ENCODE results near the gene SLC3A2.

Gene SLC3A2

DNA sequence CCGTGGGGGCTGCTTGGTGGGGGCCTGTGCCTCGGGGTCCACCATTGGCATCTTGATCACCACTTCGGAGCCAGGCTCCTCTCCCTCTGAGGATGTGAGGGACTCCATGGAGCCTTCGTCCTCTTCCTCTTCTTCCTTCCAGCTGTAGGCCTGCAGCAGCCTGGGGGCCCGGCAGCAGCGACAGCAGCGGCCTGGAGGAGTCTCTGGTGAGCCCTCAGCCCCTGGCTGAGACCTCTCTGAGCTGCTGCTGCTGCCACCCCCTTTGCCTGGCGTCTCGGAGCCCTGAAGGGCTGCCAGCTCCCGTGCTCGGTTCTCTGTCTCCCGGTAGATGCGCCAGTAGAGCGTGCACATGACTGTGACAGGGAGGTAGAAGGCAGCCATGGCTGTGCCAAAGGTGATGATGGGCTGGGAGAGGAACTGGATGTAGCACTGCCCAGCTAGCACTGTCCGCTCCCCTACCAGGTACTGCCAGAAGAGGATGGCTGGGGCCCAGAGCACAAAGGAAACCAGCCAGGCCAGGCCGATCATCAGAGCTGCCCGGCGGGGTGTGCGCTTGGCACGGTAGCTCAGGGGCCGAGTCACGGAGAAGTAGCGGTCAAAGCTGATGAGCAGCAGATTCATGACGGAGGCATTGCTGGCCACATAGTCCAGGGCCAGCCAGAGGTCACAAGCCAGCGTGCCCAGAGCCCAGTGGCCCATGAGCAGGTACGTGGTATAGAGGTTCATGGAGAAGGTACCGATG lies 29.6 kb downstream of the SLC3A2 start:
- DNase-seq (ENCODE audit: low read depth), result no peak

DNA sequence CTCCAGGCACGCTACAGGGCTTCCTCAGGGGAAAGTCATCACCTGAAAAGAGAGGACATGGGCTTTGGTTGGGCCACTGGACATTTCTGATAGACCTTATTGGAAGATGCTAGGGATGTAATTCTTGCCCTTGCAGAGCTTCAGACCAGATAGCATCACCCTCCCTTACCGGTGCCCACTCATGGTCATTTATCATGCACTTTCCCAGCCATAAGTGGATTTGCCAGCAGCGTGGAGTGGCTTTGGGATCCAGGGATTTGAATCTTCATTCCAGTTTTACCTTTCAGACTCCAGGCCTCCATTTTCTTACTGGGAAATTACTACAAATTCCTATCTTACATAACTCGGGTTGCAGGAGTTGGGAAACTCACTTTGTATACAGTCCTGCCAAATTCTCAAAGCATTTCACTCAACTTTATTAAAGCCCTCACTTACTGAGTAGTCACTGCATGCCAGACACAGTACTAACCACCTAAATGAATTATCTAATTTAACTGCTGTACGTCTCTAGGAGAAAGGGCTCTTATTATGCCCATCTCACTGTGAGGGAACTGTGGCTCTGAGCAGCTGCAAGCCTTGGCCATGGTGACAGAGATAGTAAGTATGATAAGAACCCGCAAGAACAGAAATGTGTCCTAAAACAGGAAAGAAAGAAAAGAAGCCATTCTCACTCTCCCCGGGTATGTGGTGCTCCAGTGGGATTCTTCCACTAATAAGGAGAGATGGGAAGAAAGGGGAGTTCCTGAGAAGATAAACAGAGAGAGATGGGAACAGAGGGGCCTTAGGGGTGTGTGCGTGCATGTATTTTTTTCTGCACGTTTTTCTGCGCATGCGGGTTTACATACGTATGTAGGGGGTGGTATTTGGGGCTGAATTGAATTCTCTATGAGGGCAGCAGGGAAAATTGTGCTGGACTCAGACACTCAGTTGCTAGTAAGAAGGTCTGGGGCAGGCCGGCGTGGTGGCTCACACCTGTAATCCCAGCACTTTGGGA lies 30.7 kb downstream of the SLC3A2 start:
- DNase-seq (ENCODE audit: low read depth), result no peak

DNA sequence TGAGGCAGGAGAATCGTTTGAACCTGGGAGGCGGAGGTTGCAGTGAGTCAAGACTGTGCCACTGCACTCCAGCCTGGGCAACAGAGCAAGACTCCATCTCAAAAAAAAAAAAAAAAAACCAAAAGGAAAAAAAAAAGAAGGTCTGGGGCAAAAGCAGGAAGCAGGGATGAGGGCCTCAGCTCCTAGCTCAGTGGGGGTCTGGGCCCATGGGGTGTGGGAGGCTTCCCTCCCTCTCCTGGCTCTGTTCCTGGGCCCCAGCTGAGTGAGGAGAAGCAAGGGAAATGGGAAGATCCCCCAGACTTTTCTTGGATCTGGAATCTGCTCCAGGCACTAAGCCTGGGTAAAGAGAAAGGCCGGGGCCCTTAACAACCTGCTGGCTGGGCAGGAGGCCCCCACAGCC lies 31.6 kb downstream of the SLC3A2 start:
- DNase-seq (ENCODE audit: low read depth), result no peak

DNA sequence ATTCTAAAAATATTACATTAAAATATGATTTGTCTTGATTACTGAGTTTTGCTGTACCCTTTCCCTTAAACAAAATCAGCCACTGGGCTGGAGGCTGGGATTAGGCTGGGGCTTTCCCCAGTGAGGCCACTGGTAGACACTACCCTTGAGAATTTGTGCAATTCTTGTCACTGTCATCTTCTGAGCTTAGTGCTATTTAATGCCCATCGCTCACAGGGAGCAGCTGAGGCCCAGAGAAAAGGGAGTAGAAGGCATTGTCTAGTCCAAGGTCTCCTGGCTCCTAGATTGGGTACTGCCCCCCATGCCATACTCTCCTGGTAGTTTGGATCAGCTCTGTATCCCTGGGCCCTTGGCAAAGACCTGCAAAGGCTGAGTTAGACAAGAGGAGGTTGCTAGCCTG lies 33.7 kb downstream of the SLC3A2 start:
- no peak for DNase-seq (ENCODE audit: low read depth)

DNA sequence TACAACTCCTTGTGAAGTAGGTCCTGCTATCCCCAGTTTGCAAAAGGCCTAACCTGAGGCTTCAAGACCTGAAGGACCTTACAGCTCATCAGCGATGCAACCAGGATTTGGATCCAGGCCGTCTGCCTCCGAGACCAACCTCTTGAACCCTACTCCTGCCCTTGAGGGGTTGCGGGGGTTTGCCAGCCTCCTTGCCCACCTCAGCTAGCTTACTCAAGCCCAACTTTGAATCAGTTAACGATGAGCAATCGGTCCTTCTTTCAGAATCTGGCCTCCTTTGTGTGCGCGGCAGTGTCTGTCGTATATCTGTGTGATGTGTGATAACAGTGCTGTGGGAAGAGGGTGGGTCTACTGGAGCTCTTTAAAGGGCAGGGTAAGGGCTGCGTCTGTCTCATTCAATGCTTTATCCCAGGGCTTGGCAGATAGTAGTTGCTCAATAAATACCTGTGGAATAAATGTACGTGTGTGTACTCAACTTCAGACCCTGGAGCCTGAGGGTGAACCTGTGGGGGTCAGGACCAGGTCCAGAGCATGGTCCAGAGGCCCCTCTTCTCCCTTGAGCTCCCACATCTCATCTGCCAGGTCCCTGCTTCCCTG lies 37.3 kb downstream of the SLC3A2 start:
- DNase-seq (ENCODE audit: low read depth), result no peak

DNA sequence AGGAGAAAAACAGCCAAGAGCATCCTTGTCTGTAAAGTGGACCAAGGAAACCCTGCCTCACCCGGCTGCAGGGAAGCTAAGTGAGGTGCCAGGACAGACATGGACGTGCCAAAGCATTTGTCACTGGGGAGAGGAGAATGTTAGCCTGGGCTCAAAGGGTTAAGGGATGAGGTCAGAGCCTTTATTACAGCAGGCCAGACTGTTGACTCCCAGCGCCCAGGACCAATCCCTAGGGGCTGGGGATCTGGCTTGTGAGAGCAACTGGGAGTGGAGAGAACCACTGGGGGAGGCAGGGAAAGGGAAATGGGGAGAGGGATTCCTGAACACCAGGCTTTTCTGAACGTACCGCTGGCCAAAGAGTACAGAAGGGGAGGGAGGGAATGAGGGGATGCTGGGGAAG lies 37.8 kb downstream of the SLC3A2 start:
- no peak for DNase-seq (ENCODE audit: low read depth)

DNA sequence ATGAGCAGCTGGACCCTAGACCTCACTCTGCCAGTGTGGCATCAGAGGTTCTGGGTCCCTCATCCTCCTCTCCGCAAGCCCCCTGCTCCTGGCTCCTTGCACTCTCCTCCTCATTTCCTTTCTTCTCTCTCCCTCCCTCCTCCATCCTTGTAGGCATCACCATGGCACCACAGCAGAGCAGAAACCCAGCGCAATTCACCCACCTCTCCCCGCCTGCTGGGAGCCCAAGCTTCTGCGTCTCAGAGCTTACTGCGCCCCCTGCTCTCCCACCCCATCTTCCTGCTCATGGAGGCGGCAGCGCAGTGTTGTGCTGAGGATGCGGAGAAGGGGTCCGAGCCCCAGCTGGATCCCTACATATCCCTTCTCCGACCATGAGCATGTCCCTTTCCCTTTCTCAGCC lies 38.8 kb downstream of the SLC3A2 start:
- no peak for DNase-seq (ENCODE audit: low read depth)

DNA sequence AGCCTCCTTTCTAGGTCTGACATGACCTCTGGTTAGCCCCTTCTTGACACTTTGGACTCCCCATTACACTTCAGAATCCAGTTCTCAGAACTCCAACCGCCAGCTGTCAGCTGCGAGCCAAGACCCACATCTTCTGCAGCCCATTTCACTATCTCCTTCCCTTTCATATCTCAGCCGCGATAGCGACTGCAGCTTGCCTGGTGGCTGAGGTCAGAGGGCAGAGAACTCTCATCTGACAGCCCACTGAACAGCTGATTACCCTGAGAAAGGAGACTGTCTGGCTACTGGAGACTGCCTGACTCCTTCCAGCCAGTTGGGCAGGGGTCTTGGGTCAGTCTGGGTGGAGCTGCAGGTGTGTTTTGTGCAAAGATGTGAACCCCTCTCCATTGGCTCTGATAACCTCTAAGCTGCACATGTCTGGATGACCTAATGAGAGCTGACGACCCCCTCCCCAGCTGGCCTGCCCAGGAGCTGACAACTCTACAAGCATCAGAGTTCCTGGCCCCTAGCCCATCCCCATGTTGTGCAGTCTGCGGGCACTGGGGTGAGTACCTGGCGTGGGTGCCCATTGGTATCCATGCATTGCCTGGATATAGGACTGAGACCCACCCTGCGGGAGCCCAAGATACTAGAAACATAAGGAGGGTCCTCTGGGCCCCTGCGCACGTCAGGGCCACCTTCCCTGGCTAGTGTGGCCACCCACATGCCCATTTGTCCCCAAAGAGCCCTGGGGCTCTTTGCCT lies 39.4 kb downstream of the SLC3A2 start:
- no peak for DNase-seq (ENCODE audit: low read depth)

DNA sequence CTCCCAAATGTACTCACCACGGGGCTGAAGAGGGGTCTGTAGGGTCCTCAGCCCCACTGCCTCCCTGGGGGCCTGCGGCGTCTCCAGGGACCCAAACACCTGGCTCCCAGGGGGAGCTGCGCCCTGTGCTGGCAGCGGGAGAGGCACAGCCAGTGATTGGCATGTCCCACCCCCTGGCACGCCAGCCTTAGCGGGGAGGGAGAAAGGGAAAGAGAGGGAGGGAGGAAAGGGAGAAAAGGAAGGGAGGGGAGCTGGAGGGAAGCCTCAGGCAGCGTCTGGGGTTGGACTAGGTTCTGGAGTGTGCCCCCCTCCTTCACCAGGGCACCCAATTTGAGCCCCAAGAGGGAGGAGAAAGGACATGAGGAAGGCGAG lies 40.5 kb downstream of the SLC3A2 start, which contains the start of gene CHRM1:
CHRM1 (minus strand) TSS at position 163 of the 372 bp plus-strand sequence. CDS start 10,263 bp downstream, outside the sequence.
- DNase-seq (ENCODE audit: low read depth), result no peak

DNA sequence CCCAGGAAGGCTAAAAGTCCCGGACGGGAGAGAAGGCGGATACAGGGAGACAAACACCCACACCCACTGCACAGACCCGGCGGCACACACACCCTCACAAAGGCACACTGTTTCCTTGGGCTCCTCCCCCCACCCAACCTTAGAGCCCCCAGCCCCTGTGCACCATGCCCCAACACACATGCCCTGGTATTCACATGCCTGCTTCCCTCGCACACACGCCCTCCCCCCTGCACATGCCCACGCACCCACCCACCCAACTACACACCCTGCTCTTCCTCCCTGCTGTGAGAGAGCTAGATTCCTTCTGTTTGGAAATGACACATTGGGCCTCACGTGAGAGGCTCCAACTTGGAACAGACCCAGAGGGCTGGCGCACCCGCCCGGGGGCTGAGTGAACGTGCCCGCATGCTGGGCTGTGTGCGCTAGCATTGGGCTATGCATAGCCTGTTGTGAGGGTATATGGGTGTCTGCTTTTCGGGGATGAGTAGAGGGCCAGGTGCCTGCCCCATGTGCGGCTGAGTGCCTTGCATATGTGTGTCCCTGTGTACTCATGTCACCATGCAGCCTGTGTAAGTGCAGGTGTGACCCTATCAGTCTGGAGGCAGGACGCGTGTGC lies 41.0 kb downstream of the SLC3A2 start:
- DNase-seq (ENCODE audit: low read depth), result peak; percentile 62

DNA sequence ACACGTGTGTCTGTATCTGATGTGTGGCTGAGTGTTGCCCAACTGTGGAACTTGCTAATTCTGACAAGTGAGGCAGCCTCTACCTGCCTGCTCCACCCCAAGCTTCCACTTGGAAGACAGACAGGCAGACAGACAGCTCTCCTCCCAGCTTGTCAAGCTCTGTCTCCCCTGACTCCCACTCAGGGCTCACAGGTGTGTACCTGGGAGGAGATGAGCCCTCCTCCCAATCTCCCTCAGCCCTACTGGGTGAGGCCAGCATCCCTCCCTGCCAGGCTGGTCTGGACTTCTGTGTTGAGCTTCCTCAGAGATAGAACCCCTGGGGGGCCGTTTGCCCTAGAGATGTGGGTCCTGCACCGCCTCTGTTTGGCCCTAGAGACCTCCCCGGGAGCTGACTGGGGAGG lies 41.5 kb downstream of the SLC3A2 start:
- DNase-seq (ENCODE audit: low read depth), result no peak

DNA sequence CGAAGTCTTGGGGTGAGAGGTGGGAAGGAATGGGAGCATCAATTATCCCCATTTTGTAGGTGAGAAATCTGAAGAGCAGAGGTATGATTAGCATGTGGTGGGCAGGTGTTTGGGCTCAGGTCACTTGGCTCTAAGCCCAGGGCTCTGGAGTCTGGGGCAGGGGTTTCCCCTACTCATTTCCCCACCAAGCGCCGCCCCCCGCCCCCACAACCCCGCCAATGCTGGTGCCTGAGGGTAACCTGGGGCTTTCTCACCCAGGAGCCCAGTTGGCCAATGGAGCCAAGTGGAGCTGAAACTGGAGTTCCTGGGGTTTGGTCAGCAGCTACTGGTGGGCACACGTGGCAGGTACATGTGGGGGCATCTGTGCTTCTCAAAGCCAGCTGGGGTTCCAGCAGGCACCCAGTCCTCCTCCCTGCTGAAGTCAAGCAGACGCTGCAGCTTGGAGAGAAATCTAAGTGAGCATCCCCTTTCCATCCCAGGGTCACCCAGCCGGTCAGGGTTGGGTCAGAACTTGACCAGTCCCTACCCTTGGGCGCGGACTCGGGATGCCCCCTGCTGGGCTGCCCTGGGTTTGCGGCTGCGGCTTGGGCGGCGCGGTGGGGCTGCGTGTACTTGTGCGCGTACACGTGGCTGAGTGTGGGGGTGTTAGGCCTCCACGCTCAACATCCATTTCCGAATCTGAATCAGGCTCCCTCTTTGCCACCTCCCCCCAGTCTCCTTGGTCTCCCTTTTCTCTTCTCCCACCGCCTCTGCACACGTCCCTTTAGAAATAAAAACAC lies 42.1 kb downstream of the SLC3A2 start:
- peak; percentile 21 for DNase-seq (ENCODE audit: low read depth)

DNA sequence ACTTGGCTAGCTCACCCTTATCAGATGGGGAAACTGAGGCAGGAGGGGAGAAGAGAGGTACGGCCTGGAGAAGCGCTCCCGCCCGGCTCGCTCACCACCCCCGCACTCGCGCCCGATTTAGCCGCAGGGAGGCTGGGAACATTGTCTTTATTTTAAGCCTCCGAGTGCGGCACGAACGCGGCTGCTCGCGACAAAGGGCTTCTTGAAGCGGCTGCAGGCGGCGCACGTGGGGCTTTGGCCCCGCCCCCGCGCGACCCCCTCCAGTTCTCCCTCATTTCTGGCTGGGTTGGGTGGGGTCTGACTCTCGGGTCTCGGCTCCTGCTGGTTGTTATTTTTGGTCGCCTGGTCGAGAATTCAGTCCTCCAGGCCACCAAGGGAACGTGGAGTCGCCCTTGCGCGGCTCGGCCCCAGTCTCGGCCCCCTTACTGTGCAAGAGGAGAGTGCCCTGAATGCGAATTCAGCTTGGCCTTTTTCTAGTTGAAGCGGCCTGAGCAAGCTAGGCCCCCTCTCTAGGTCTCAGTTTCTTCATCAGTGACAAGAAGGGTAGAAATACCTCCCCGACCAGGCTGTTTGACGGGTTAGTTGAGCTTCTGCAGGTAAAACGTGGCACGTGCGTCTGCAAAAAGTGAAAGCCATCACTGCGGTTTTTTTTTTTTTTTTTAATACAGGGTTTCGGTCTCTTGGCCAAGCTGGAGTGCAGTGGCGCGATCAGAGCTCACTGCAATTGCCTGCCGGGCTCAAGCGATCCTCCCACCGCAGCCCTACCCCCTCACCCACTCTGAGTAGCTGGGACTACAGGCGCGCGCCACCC lies 43.1 kb downstream of the SLC3A2 start:
- DNase-seq (ENCODE audit: low read depth), result no peak

DNA sequence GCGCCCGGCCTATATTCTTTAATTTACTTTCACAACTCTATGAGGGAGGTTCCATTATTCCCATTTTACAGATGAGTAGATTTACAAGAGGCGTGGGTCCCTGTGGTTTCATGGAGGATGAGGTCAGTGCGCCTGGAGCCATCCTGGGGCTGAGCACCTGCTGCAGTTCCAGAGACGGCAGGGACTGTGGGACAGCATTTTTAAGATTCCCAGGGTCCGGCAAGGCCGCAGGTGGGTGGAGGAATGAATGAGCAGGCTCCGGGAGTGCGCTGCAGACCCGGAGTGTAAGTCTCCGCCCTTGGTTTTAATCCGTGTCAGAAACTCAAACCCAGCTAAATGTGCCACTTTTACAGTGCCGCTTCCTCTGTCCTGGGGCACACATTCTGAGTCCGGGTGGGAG lies 44.6 kb downstream of the SLC3A2 start:
- no peak for DNase-seq (ENCODE audit: low read depth)

DNA sequence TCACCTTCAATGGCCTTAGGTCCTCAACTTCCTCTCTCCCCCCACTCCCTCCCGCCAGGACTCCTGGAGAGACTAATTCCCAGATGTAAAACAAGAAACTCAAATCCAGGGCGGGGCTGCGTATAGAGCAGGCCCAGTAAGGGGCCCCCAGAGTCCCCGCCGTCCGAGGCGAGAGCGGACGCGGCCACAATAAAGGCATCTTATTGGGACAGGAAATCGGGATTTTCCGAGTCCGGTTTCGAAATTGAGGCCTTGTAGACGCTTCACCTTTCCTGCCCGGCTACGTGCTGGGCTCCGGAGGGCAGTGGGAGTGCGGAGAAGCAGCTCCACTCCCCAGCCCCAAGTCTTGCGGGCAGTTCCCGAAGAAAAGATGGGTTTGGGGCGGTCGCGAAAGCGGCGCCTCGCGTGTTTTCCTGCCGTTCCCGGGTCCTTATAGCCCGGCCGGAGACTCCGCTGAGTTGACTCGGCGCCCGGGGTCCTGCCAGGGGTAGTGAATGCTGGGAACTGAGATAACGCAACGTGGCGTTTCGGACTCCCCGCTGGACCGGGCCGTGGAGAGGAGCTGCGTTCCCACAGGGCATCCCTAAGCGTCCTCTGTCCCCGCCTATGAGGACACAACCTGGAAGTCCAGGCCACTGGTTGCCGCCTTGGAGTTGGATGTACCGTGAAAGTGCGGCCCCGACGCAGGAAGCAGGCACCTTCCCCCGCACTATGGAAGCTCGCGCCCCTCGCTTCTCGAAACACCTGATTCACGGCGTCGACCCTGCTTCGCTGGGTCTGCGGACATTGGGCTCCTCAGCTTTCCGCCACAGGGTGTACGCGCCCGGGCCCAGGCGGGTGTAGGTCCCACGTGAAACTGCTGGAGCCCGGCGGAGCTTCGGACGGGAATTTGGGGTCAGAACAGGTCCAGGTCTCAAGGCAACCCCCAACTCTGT lies 45.3 kb downstream of the SLC3A2 start:
- DNase-seq (ENCODE audit: low read depth), result no peak

DNA sequence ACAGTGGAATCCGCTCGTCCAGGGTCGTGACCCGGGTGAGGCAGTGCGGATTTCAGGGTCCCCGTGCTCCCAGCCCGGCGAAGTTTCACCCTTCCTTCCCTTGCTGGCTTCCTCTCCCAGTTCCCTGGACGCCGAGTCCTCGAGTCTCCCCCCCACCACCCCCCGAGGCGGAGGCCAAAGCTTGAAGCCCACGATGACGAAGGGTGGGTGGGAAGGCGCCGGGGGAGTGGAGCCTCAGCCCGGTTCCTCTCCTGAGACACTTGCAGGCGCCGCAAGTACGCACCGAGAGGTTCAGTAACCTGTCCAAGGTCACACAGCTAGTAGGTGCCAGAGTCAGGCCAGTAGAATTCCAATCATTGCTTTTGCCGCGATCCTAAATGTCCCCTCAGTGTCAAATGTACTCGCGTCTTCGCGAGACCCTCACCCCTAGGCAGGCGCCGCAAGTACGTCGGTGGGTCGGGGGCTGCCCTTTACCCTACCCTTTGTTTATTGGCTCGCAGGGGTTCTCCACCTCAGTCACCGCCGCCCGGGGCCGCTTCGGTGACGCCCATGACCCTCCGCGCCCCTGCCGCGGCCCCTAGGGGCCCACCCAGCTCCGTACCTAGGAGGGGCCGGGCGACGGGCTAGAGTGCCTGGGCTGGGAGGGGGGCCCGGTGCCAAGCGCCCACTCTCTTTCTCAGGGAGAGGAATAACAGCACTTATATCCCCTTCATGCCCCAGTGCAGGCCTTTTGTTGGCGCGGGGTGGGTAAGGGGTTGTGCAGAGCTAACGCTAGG lies 46.2 kb downstream of the SLC3A2 start:
- DNase-seq (ENCODE audit: low read depth), result no peak

DNA sequence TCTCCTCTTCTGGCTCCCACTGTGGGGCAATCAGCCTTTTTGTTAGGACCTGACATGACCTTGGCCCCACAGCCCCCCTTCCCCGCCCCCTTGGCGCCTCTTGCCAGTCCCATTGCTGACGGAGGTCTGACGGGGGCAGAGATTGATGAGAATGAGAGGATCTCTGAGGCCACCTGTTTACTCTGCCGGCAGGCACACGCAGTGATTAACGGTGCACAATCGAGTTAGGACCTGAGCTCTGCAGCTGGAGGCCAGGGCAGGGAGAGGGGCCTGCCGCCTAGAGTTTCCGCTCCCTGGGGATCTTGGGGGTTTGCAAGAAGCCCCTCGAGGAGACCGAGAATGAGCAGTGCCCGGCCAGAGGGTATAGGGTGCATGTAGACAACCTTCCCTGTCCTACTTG lies 47.3 kb downstream of the SLC3A2 start:
- DNase-seq (ENCODE audit: low read depth), result no peak

DNA sequence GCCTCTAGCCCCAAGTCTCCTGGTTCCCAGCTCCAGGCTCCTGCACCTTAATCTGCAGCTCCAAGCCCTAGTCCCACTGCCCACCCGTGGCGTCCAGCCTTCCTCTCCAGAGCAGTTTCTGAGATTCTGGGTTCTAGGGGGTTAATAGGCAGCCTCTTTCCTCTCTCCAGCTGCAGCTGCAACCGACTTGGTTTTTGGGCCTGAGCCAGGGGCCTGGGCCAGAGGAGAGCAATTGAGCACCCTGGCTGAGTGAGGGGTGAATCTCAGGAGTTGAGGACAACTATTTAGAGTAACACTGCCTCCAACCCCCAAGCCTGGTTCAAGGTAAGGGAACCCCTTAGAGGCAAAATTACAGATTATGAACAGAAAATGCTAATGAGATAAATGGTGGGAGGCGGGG lies 49.5 kb downstream of the SLC3A2 start:
- DNase-seq (ENCODE audit: low read depth), result no peak
